ENCODE measurements around the gene PCMT1. TPM values are rescaled to one million over a fixed set of nuclear protein-coding genes. Genes with fewer than 3 reads are reported as not detected.

Gene PCMT1
- polyA plus RNA-seq, 1 donor: 78.3 TPM

DNA sequence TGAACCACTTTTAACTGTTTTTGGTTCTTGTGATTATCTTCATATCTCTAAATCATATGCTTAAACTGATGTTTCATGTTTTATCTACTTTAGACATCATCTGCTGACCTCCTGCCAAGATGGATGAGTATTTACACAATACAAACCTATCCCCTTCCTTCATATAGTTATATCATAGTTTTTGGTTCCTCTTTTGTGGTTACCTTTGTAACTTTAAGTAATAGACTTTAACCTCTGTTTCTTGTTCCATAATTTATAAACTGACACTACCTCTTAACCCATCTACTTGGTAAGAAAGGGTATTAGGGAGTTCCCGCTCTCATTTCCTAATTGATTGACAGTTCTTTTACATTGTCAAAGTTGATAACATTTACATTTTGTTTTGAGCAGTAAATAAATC lies 11.9 kb downstream of the PCMT1 start:
- Histone ChIP-seq H3K4me3 (ENCODE audit: low read length) (no peak overlapping the region), H3K4me1 (ENCODE audit: control insufficient read depth, insufficient read depth, low read length) (no peaks in the 10 kb centered on the region), H3K27me3 (ENCODE audit: control insufficient read depth, insufficient read depth, low read length) (no peaks in the 10 kb centered on the region), H3K36me3 (ENCODE audit: control insufficient read depth, insufficient read depth, low read length) (peaks cover 3% of the 10 kb centered on the region), H3K27ac (ENCODE audit: low read length) (no peak overlapping the region), H3K9me3 (ENCODE audit: control insufficient read depth, low read depth, low read length) (peaks cover 6% of the 10 kb centered on the region)
- 100% methylated on average over 1 of the region's 1 CpG for WGBS (ENCODE audit: insufficient coverage, low lambda C conversion rate)
- DNase-seq: no peak

DNA sequence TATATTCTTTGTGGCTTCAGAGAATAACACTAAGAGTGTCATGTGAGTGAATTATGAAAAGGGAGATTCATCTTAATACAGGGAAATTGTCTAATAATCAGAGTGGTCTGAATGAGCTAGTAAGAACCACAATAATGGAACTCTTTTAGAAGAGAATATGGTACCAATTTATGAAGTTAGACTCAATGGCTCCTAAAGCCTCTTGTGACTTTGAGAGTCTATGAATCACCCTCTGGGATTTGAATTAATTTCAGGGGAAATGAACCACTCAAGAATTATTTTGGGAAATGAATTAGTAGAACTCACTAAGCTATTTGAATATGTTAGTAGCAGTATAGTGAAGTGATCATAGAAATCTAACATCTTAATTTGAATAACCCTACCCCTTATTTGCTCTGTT lies 14.3 kb downstream of the PCMT1 start:
- H3K9me3 ChIP-seq (ENCODE audit: control insufficient read depth, low read depth, low read length): peaks cover 6% of the 10 kb centered on the region
- no peak overlapping the region for H3K27ac ChIP-seq (ENCODE audit: low read length)
- no peak for DNase-seq
- H3K4me3 ChIP-seq (ENCODE audit: low read length): no peak overlapping the region
- H3K27me3 ChIP-seq (ENCODE audit: control insufficient read depth, insufficient read depth, low read length): no peaks in the 10 kb centered on the region
- H3K36me3 ChIP-seq (ENCODE audit: control insufficient read depth, insufficient read depth, low read length): peaks cover 8% of the 10 kb centered on the region
- H3K4me1 ChIP-seq (ENCODE audit: control insufficient read depth, insufficient read depth, low read length): no peaks in the 10 kb centered on the region

DNA sequence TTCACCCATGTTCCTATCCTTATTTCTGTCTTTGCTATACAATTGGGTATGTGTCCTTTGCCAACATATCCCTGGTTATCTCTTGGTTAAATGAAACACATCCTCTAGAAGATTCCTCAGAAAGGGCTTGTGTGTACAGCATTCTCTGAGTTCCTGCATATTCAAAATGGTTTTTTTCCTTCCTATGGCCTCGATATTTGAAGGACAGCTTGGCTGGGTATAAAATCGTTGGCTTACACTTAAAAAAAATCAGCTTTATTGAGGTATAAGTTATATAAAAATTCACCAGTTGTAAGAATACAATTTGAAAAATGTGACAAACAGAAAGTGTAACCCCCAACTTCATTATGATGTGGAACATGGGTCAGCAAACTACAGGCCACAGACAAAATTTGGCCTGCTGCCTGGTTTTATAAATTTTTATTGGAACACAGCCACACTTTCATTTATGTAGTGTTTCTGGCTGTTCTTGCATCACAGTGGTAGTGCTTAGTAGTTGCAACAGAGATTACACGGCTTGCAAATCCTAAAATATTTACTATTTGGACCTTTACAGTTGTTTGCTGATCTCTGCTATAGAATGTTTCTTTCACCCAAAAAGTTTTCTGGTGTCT lies 16.7 kb downstream of the PCMT1 start:
- Histone ChIP-seq H3K36me3 (ENCODE audit: control insufficient read depth, insufficient read depth, low read length) (peaks cover 10% of the 10 kb centered on the region), H3K4me1 (ENCODE audit: control insufficient read depth, insufficient read depth, low read length) (no peaks in the 10 kb centered on the region), H3K27me3 (ENCODE audit: control insufficient read depth, insufficient read depth, low read length) (no peaks in the 10 kb centered on the region), H3K27ac (ENCODE audit: low read length) (no peak overlapping the region), H3K9me3 (ENCODE audit: control insufficient read depth, low read depth, low read length) (peaks cover 6% of the 10 kb centered on the region), H3K4me3 (ENCODE audit: low read length) (no peak overlapping the region)
- no peak for DNase-seq
- 100% methylated on average over 1 of the region's 3 CpGs for WGBS (ENCODE audit: insufficient coverage, low lambda C conversion rate)

DNA sequence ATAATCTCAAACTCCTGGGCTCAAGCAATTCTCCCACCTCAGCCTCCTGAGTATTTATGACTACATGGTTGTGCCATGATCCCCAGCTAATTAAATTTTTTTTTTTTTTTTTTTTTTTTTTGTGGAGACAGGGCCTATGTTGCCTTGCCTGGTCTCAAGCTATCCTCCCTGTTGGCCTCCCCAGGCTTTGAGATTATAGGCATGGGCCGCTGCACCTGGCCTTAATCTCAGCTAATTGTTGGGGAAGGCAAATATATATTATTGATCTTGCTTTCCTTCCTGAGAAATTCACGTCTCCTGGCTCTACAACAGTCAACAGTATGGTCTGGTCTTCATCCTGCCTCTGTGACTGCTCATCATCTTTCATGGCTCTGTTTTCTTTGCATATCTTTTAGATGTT lies 20.1 kb downstream of the PCMT1 start:
- peaks cover 5% of the 10 kb centered on the region for H3K9me3 ChIP-seq (ENCODE audit: control insufficient read depth, low read depth, low read length)
- no peak overlapping the region for H3K27ac ChIP-seq (ENCODE audit: low read length)
- H3K4me1 ChIP-seq (ENCODE audit: control insufficient read depth, insufficient read depth, low read length): no peaks in the 10 kb centered on the region
- H3K36me3 ChIP-seq (ENCODE audit: control insufficient read depth, insufficient read depth, low read length): peaks cover 30% of the 10 kb centered on the region
- WGBS (ENCODE audit: insufficient coverage, low lambda C conversion rate): no CpG with 5 or more reads among the region's 2 CpGs
- DNase-seq: no peak
- H3K27me3 ChIP-seq (ENCODE audit: control insufficient read depth, insufficient read depth, low read length): no peaks in the 10 kb centered on the region
- no peak overlapping the region for H3K4me3 ChIP-seq (ENCODE audit: low read length)

GRCh38 chr6:149771185-149771584 lies 21.6 kb downstream of the PCMT1 start:
- H3K4me3 ChIP-seq (ENCODE audit: low read length): no peak overlapping the region
- no peaks in the 10 kb centered on the region for H3K9me3 ChIP-seq (ENCODE audit: control insufficient read depth, low read depth, low read length)
- no peak overlapping the region for H3K27ac ChIP-seq (ENCODE audit: low read length)
- H3K27me3 ChIP-seq (ENCODE audit: control insufficient read depth, insufficient read depth, low read length): no peaks in the 10 kb centered on the region
- DNase-seq: no peak
- no peaks in the 10 kb centered on the region for H3K4me1 ChIP-seq (ENCODE audit: control insufficient read depth, insufficient read depth, low read length)
- WGBS (ENCODE audit: insufficient coverage, low lambda C conversion rate): 100% methylated on average over 2 of the region's 3 CpGs
- peaks cover 33% of the 10 kb centered on the region for H3K36me3 ChIP-seq (ENCODE audit: control insufficient read depth, insufficient read depth, low read length)

DNA sequence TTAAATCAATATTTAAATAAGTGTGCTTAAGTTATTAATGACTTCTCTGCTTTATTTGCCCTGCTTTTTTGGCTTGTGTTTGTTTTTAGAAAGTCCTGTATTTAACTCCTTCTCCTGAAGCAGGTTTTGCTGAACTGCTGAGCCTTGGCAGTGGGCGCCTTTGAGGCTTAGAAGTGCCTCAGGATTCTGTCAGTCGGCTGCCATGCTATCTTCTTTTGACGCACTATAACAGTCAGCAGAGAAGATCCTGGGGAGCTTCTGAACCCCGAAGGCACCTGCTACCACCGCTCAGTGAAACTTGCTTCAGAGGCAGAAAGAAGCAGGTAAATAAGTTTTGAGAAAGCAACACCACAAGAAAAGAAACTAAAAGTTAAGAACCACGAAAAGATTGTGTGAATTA lies 22.4 kb downstream of the PCMT1 start:
- WGBS (ENCODE audit: insufficient coverage, low lambda C conversion rate): 90% methylated on average over 1 of the region's 6 CpGs
- no peaks in the 10 kb centered on the region for H3K27me3 ChIP-seq (ENCODE audit: control insufficient read depth, insufficient read depth, low read length)
- no peak overlapping the region for H3K4me3 ChIP-seq (ENCODE audit: low read length)
- no peaks in the 10 kb centered on the region for H3K9me3 ChIP-seq (ENCODE audit: control insufficient read depth, low read depth, low read length)
- no peak overlapping the region for H3K27ac ChIP-seq (ENCODE audit: low read length)
- DNase-seq: no peak
- no peaks in the 10 kb centered on the region for H3K4me1 ChIP-seq (ENCODE audit: control insufficient read depth, insufficient read depth, low read length)
- H3K36me3 ChIP-seq (ENCODE audit: control insufficient read depth, insufficient read depth, low read length): peaks cover 36% of the 10 kb centered on the region

GRCh38 chr6:149777624-149778023 lies 28.1 kb downstream of the PCMT1 start:
- Histone ChIP-seq H3K27me3 (ENCODE audit: control insufficient read depth, insufficient read depth, low read length) (no peaks in the 10 kb centered on the region), H3K9me3 (ENCODE audit: control insufficient read depth, low read depth, low read length) (no peaks in the 10 kb centered on the region), H3K4me1 (ENCODE audit: control insufficient read depth, insufficient read depth, low read length) (peaks cover 4% of the 10 kb centered on the region), H3K4me3 (ENCODE audit: low read length) (no peak overlapping the region), H3K27ac (ENCODE audit: low read length) (peak overlapping the region; percentile 63), H3K36me3 (ENCODE audit: control insufficient read depth, insufficient read depth, low read length) (peaks cover 23% of the 10 kb centered on the region)
- WGBS (ENCODE audit: insufficient coverage, low lambda C conversion rate): no CpG with 5 or more reads among the region's 1 CpG
- DNase-seq: no peak

DNA sequence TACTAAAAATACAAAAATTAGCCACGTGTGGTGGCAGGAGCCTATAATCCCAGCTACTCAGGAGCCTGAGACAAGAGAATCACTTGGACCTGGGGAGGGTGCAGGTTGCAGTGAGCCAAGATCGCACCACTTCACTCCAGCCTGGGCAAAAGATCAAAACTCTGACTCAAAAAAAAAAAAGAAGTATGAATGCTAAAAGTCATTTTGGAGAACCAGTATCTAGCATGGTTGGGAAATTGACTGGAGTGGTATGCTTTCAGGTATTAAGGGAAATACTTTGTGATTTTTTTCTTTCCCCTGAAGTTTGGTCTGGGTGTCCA lies 30.1 kb downstream of the PCMT1 start:
- no CpG with 5 or more reads among the region's 2 CpGs for WGBS (ENCODE audit: insufficient coverage, low lambda C conversion rate)
- Histone ChIP-seq H3K9me3 (ENCODE audit: control insufficient read depth, low read depth, low read length) (no peaks in the 10 kb centered on the region), H3K27me3 (ENCODE audit: control insufficient read depth, insufficient read depth, low read length) (no peaks in the 10 kb centered on the region), H3K4me3 (ENCODE audit: low read length) (no peak overlapping the region), H3K36me3 (ENCODE audit: control insufficient read depth, insufficient read depth, low read length) (peaks cover 16% of the 10 kb centered on the region), H3K27ac (ENCODE audit: low read length) (peak overlapping the region; percentile 59), H3K4me1 (ENCODE audit: control insufficient read depth, insufficient read depth, low read length) (peaks cover 4% of the 10 kb centered on the region)
- DNase-seq: peak in 1 of 2 donors; percentile 8

DNA sequence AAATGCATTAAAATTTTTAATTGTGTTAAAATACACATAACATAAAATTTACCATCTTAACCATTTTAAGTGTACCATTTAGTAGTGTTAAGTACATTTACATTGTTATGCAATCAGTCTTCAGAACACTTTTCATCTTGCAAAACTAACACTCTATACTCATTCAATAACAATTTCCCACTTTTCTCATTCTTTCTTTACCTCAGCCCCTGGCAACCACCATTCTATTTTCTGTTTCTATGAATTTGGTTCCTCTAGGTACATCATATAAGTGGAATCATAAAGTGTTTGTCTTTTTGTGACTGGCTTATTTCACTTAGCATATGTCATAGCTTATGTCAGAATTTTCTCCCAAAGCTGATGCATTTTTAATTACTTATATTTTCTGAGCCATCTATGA lies 32.2 kb downstream of the PCMT1 start:
- DNase-seq: no peak
- Histone ChIP-seq H3K36me3 (ENCODE audit: control insufficient read depth, insufficient read depth, low read length) (peaks cover 10% of the 10 kb centered on the region), H3K9me3 (ENCODE audit: control insufficient read depth, low read depth, low read length) (no peaks in the 10 kb centered on the region)

DNA sequence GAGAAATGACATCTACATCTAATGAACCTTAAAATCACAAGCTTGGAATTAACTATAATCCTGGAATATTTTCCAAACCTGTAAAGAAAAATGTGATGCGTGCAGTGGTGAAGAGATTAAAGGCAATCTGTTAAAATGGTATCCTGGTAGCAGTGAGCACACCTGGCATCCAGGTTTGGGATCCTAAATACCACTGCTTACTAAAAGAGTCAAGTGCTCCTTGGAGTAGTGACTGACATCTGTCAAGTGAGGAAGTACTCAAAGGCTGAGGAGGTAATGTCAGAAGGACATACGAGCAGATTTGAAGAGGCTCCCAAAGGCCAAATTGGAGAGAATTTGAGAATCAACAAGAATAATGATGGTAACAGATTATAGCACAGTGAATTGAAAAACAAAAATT lies 32.8 kb downstream of the PCMT1 start:
- Histone ChIP-seq H3K4me1 (ENCODE audit: control insufficient read depth, insufficient read depth, low read length) (peaks cover 4% of the 10 kb centered on the region), H3K4me3 (ENCODE audit: low read length) (no peak overlapping the region), H3K9me3 (ENCODE audit: control insufficient read depth, low read depth, low read length) (no peaks in the 10 kb centered on the region), H3K27ac (ENCODE audit: low read length) (no peak overlapping the region), H3K36me3 (ENCODE audit: control insufficient read depth, insufficient read depth, low read length) (peaks cover 10% of the 10 kb centered on the region), H3K27me3 (ENCODE audit: control insufficient read depth, insufficient read depth, low read length) (no peaks in the 10 kb centered on the region)
- no peak for DNase-seq
- 80% methylated on average over 1 of the region's 2 CpGs for WGBS (ENCODE audit: insufficient coverage, low lambda C conversion rate)

More for the DNA sequence above, 32.2 kb downstream of the PCMT1 start:
- Histone ChIP-seq H3K27ac (ENCODE audit: low read length) (no peak overlapping the region), H3K4me1 (ENCODE audit: control insufficient read depth, insufficient read depth, low read length) (peaks cover 4% of the 10 kb centered on the region), H3K4me3 (ENCODE audit: low read length) (no peak overlapping the region), H3K27me3 (ENCODE audit: control insufficient read depth, insufficient read depth, low read length) (no peaks in the 10 kb centered on the region)

- Histone ChIP-seq H3K4me3 (ENCODE audit: low read length) (no peak overlapping the region), H3K27me3 (ENCODE audit: control insufficient read depth, insufficient read depth, low read length) (no peaks in the 10 kb centered on the region), H3K36me3 (ENCODE audit: control insufficient read depth, insufficient read depth, low read length) (peaks cover 8% of the 10 kb centered on the region), H3K9me3 (ENCODE audit: control insufficient read depth, low read depth, low read length) (no peaks in the 10 kb centered on the region), H3K4me1 (ENCODE audit: control insufficient read depth, insufficient read depth, low read length) (peaks cover 1% of the 10 kb centered on the region), H3K27ac (ENCODE audit: low read length) (no peak overlapping the region)
- no CpG with 5 or more reads among the region's 3 CpGs for WGBS (ENCODE audit: insufficient coverage, low lambda C conversion rate)
- no peak for DNase-seq
These were observed 34.0 kb downstream of the PCMT1 start for GRCh38 chr6:149783551-149783950.
